Measurements from ENCODE around the gene FAS.
A peak's percentile ranks its signal among the peaks of the same experiment; 100 is the strongest.

Gene FAS

DNA sequence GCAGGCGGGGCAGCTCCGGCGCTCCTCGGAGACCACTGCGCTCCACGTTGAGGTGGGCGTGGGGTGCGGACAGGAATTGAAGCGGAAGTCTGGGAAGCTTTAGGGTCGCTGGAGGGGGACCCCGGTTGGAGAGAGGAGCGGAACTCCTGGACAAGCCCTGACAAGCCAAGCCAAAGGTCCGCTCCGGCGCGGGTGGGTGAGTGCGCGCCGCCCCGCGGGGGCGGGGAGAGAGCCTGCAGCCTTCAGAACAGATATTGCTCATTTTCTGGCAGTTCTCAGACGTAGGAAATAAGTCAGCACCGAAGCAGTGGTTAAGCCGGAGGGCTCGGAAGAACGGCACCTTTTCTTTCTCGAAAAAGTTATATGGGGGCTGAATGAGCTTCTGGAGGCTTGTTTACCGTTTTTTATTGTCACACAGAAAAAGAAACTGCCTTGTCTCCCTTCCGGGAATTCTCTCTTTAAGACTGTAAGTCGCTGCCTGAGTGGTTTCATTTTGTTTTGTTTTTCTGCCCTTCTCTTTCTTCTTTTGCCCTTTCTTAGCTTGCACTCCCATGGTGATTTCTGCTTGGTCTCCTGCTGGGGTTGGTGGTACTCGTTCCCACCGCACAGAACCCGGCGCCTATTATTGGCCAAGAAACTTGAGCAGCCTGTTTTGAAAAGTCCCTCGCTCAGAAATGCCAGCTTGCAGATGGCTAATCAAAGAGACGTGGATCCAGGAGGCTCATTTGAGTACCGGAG is 732 bp downstream of the FAS start:
- peak; percentile 28 for DNase-seq
- H3K27me3 ChIP-seq: peaks cover 7% of the 10 kb centered on the region
- no peaks in the 10 kb centered on the region for H3K4me1 ChIP-seq
- peak overlapping the region; percentile 78 for H3K4me3 ChIP-seq (ENCODE audit: low read depth, low read length)
- no peaks in the 10 kb centered on the region for H3K36me3 ChIP-seq
- TF ChIP-seq, protein P1, sequence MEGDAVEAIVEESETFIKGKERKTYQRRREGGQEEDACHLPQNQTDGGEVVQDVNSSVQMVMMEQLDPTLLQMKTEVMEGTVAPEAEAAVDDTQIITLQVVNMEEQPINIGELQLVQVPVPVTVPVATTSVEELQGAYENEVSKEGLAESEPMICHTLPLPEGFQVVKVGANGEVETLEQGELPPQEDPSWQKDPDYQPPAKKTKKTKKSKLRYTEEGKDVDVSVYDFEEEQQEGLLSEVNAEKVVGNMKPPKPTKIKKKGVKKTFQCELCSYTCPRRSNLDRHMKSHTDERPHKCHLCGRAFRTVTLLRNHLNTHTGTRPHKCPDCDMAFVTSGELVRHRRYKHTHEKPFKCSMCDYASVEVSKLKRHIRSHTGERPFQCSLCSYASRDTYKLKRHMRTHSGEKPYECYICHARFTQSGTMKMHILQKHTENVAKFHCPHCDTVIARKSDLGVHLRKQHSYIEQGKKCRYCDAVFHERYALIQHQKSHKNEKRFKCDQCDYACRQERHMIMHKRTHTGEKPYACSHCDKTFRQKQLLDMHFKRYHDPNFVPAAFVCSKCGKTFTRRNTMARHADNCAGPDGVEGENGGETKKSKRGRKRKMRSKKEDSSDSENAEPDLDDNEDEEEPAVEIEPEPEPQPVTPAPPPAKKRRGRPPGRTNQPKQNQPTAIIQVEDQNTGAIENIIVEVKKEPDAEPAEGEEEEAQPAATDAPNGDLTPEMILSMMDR (IDR thresholded peaks at IDR 0.05; ENCODE audit: low read depth, low read length): no peak
- H3K9me3 ChIP-seq: no peaks in the 10 kb centered on the region

DNA sequence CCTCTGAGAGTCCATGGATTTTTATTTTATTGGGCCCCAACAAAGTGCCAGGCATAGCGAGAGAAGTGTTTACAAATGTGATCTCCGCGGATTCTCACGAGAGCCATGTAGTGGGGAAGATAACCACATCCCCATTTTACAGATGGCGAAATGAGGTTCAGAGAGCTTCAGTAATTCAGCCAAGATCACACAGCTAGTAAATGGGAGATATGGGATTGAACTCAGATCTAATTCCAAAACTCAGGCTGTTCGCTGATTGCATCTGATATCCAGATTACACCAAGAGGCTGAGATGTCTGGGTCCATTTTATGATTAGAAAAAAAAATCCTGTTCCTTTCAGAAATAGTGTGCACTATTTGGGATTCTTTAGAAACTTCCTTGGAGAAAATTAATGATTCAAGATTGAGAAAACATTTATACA is 1.3 kb downstream of the FAS start:
- Histone ChIP-seq H3K36me3 (no peaks in the 10 kb centered on the region), H3K9me3 (no peaks in the 10 kb centered on the region), H3K4me1 (no peaks in the 10 kb centered on the region), H3K4me3 (ENCODE audit: low read depth, low read length) (peak overlapping the region; percentile 78), H3K27me3 (peaks cover 7% of the 10 kb centered on the region)
- TF ChIP-seq, protein P1 (IDR thresholded peaks at IDR 0.05; ENCODE audit: low read depth, low read length): no peak
- no peak for DNase-seq

DNA sequence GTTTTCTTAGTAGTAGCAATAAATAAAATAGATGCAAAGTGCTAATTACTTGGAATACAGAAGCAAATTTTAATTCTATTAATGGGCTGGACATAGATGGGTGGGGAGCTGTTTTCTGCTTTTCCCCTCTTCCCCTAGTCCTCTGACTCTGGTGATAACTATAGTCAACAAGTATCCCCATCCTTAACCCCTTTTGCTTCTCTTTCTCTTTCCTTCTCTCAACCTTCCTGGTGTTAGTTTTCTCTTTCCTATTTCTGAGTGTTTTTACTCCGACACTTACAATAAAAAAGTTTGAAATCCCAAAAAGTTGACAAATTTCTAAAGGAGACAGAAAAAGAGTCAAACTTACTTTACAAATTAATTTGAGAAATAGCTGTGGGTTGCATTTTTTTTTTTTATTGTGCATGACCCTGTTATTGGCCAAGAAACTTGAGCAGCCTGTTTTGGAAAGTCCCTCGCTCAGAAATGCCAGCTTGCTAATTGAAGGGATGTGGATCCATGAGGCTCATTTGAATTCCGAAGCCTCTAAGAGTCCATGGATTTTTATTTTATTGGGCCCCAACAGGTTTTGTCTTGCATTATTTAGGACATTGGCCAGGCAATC is 2.4 kb downstream of the FAS start:
- no peak for DNase-seq
- no peak overlapping the region for H3K4me3 ChIP-seq (ENCODE audit: low read depth, low read length)
- H3K4me1 ChIP-seq: no peaks in the 10 kb centered on the region
- peaks cover 7% of the 10 kb centered on the region for H3K27me3 ChIP-seq
- no peaks in the 10 kb centered on the region for H3K36me3 ChIP-seq
- TF ChIP-seq, protein P1 (IDR thresholded peaks at IDR 0.05; ENCODE audit: low read depth, low read length): no peak
- H3K9me3 ChIP-seq: no peaks in the 10 kb centered on the region

DNA sequence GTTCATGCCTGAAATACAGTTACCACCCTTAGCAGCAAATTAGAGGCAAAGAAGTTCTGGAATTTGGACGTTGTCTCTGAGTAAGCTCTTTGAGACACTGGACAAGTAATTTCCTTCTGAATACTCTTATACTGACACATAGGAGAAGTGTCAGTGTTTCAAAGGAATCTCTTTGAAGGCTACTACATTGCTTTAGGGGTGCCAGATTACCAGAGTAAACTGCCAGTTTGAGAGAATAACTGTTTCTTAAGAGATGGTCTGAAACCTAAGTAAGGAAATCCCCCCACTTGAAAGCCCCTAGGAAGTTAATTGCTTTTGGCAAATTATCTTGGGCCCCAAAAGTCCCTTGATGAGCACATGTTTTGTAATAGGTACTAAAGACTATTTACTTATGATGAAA is 3.4 kb downstream of the FAS start:
- H3K9me3 ChIP-seq: no peaks in the 10 kb centered on the region
- H3K4me3 ChIP-seq (ENCODE audit: low read depth, low read length): no peak overlapping the region
- no peak for DNase-seq
- H3K36me3 ChIP-seq: no peaks in the 10 kb centered on the region
- H3K27me3 ChIP-seq: peaks cover 7% of the 10 kb centered on the region
- TF ChIP-seq, protein P1 (IDR thresholded peaks at IDR 0.05; ENCODE audit: low read depth, low read length): no peak
- no peaks in the 10 kb centered on the region for H3K4me1 ChIP-seq

DNA sequence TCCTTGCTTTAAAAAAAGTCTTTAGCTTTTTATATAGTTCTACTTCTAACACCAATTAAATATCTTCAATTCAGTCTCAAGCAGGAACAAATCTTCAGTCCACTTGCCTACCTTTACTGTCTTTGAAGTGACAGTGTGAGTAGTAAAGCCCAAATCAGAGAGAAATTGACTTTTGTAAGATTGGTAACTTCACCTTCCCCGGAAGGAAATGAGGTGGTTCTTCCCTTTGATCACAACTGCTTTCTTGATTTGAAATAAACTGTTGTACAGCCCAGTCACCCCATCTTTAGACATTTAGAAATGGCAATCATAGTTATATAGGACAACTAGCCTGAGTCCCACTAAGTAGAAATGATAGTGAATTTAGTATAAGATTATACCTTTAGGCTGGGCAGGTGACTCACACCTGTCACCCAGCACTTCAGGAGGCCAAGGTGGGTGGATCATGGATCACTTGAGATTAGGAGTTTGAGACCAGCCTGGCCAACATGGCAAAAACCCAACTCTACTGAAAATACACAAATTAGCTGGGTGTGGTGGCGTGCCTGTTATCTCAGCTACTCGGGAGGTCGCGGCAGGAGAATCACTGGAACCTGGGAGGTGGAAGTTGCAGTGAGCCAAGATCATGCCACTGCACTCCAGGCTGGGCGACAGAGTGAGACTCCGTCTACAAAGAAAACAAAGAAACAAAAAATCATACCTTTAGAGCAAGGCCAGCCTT is 4.7 kb downstream of the FAS start:
- peaks cover 7% of the 10 kb centered on the region for H3K27me3 ChIP-seq

More for the DNA sequence above, 4.7 kb downstream of the FAS start:
- H3K9me3 ChIP-seq: no peaks in the 10 kb centered on the region
- no peaks in the 10 kb centered on the region for H3K4me1 ChIP-seq
- TF ChIP-seq, protein P1 (IDR thresholded peaks at IDR 0.05; ENCODE audit: low read depth, low read length): no peak
- no peak overlapping the region for H3K4me3 ChIP-seq (ENCODE audit: low read depth, low read length)
- no peak for DNase-seq
- no peaks in the 10 kb centered on the region for H3K36me3 ChIP-seq
